ENCODE measurements around the gene CAPZA3. TPM values are rescaled to one million over a fixed set of nuclear protein-coding genes. Genes with fewer than 3 reads are reported as not detected.

CAPZA3 gene
- total and polyA plus RNA-seq, 2 donors (not counting 1 experiment from before 2014, with no cell fraction given): not detected

DNA sequence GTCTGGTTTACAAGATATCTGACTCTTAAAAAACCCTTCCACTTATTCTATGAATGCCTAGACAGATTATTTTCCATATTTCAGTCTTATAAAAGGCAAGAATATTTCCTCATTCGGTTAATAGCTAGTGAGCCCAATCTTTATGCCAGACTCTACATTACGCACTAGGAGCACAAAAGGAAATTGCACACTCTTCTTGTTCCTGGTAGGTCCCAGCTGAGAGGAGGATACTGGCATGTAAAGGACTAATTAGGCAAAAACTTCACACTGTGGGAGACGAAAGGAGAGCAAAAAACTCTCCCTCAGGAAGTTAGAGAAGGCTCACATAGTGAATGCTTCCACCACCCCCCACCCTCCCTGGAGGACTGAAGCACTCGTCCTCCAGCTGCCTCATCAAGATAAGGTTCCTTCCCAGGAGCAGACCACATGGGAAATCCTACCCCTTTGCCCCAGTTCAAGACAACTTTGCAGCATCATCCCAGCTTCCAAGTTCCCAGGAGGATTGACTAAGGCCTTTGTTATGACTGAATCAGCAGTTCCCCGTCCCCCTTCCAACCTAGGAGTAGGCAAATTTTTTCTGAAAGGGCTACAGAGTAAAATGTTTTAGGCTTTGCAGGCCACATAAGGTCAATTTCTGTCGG is 14.5 kb downstream of the CAPZA3 start:
- intact Hi-C loops (cut with micrococcal nuclease): no loop called here
- Histone ChIP-seq H3K4me1 (ENCODE audit: control insufficient read depth in 2 of 2, insufficient read depth in 2 of 2, low read length in 2 of 2) (no peaks in the 10 kb centered on the region), H3K36me3 (replicated peaks in 1 of 2; ENCODE audit: control extremely low read depth in 1 of 2, control insufficient read depth in 1 of 2, extremely low read depth in 1 of 2, insufficient read depth in 2 of 2, low read length in 1 of 2) (no peaks in the 10 kb centered on the region), H3K4me3 (ENCODE audit: control extremely low read depth in 1 of 5, extremely low read depth in 1 of 5, insufficient read depth in 1 of 5, low read depth in 2 of 5, low read length in 4 of 5) (no peak overlapping the region), H3K9ac (ENCODE audit: low read length) (no peak overlapping the region), H3K27ac (ENCODE audit: low read length in 2 of 2) (no peak overlapping the region), H2AFZ (ENCODE audit: insufficient read depth, low read depth, low read length, poor library complexity, severe bottlenecking) (no peak overlapping the region), H3K79me2 (ENCODE audit: control insufficient read depth, insufficient read depth, low read length) (no peaks in the 10 kb centered on the region), H3K9me3 (ENCODE audit: control extremely low read depth in 1 of 3, control insufficient read depth in 2 of 3, insufficient read depth in 1 of 3, low read length in 2 of 3) (peaks cover 0 to 5% (median 0%) of the 10 kb centered on the region in 3 donors), H3K4me2 (replicated peaks; ENCODE audit: low read depth, low read length, poor library complexity, severe bottlenecking) (no peak overlapping the region), H3K27me3 (replicated peaks in 1 of 4; ENCODE audit: control extremely low read depth in 1 of 4, control insufficient read depth in 3 of 4, insufficient read depth in 4 of 4, low read length in 3 of 4) (no peaks in the 10 kb centered on the region), H4K20me1 (ENCODE audit: control insufficient read depth, insufficient read depth, low read length, poor library complexity, severe bottlenecking) (no peaks in the 10 kb centered on the region)
- WGBS (ENCODE audit: insufficient coverage): 40% methylated on average over 2 of the region's 6 CpGs
- Mint-ChIP-seq H3K4me3 (no peak overlapping the region), H3K27me3 (no peaks in the 10 kb centered on the region), H3K9me3 (ENCODE audit: insufficient read depth) (no peaks in the 10 kb centered on the region), H3K4me1 (no peaks in the 10 kb centered on the region), H3K27ac (no peak overlapping the region)
- ChIA-PET CTCF (no interaction called here), POLR2A (no interaction called here)
- no peak for TF ChIP-seq EZH2 (IDR thresholded peaks at IDR 0.05; ENCODE audit: borderline replicate concordance, insufficient read depth, low read depth, low read length, poor library complexity, severe bottlenecking)
- TF ChIP-seq, protein P1, sequence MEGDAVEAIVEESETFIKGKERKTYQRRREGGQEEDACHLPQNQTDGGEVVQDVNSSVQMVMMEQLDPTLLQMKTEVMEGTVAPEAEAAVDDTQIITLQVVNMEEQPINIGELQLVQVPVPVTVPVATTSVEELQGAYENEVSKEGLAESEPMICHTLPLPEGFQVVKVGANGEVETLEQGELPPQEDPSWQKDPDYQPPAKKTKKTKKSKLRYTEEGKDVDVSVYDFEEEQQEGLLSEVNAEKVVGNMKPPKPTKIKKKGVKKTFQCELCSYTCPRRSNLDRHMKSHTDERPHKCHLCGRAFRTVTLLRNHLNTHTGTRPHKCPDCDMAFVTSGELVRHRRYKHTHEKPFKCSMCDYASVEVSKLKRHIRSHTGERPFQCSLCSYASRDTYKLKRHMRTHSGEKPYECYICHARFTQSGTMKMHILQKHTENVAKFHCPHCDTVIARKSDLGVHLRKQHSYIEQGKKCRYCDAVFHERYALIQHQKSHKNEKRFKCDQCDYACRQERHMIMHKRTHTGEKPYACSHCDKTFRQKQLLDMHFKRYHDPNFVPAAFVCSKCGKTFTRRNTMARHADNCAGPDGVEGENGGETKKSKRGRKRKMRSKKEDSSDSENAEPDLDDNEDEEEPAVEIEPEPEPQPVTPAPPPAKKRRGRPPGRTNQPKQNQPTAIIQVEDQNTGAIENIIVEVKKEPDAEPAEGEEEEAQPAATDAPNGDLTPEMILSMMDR (IDR thresholded peaks at IDR 0.05): no peak
- ATAC-seq (ENCODE audit: low read depth) (no peak), DNase-seq (no peak)

DNA sequence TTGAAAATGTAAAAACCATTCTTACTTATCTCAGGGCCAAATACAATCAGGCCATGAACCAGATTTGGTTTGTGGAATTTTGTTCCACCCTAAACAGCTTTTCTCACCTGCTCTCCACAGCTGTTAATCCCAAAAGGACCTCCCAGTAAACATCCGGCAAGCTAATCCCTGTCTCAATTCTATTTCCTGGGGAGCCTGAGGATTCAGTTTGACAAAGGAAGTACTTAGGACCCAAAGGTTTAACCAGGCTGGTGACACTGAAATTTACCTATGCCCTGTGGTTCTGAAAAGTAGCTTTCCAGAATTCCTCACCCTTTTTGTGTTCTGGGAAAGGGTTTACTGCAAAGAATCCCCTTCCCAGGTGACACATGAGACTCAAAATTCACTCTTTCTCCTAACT is 15.0 kb downstream of the CAPZA3 start:
- no peak overlapping the region for H3K4me3 Mint-ChIP-seq
- H3K27ac Mint-ChIP-seq: no peak overlapping the region
- Histone ChIP-seq H3K27ac (ENCODE audit: low read length in 2 of 2) (no peak overlapping the region), H3K27me3 (replicated peaks in 1 of 4; ENCODE audit: control extremely low read depth in 1 of 4, control insufficient read depth in 3 of 4, insufficient read depth in 4 of 4, low read length in 3 of 4) (no peaks in the 10 kb centered on the region), H3K4me1 (ENCODE audit: control insufficient read depth in 2 of 2, insufficient read depth in 2 of 2, low read length in 2 of 2) (no peaks in the 10 kb centered on the region), H2AFZ (ENCODE audit: insufficient read depth, low read depth, low read length, poor library complexity, severe bottlenecking) (no peak overlapping the region), H3K79me2 (ENCODE audit: control insufficient read depth, insufficient read depth, low read length) (no peaks in the 10 kb centered on the region), H3K9ac (ENCODE audit: low read length) (no peak overlapping the region), H3K9me3 (ENCODE audit: control extremely low read depth in 1 of 3, control insufficient read depth in 2 of 3, insufficient read depth in 1 of 3, low read length in 2 of 3) (peaks cover 0 to 5% (median 0%) of the 10 kb centered on the region in 3 donors), H3K4me2 (replicated peaks; ENCODE audit: low read depth, low read length, poor library complexity, severe bottlenecking) (no peak overlapping the region), H3K4me3 (ENCODE audit: control extremely low read depth in 1 of 5, extremely low read depth in 1 of 5, insufficient read depth in 1 of 5, low read depth in 2 of 5, low read length in 4 of 5) (no peak overlapping the region), H4K20me1 (ENCODE audit: control insufficient read depth, insufficient read depth, low read length, poor library complexity, severe bottlenecking) (no peaks in the 10 kb centered on the region), H3K36me3 (replicated peaks in 1 of 2; ENCODE audit: control extremely low read depth in 1 of 2, control insufficient read depth in 1 of 2, extremely low read depth in 1 of 2, insufficient read depth in 2 of 2, low read length in 1 of 2) (no peaks in the 10 kb centered on the region)
- intact Hi-C loops (cut with micrococcal nuclease): no loop called here
- no peaks in the 10 kb centered on the region for H3K27me3 Mint-ChIP-seq
- no peaks in the 10 kb centered on the region for H3K9me3 Mint-ChIP-seq (ENCODE audit: insufficient read depth)
- H3K4me1 Mint-ChIP-seq: no peaks in the 10 kb centered on the region
- TF ChIP-seq EZH2 (IDR thresholded peaks at IDR 0.05; ENCODE audit: borderline replicate concordance, insufficient read depth, low read depth, low read length, poor library complexity, severe bottlenecking): no peak
- TF ChIP-seq, protein P1 (IDR thresholded peaks at IDR 0.05): no peak
- ATAC-seq (ENCODE audit: low read depth): no peak
- DNase-seq: no peak
- WGBS (ENCODE audit: insufficient coverage): no CpG with 5 or more reads among the region's 1 CpG
- ChIA-PET POLR2A (no interaction called here), CTCF (no interaction called here)
